Measurements from ENCODE around the gene RSF1. TPM values are rescaled to one million over a fixed set of nuclear protein-coding genes. Genes with fewer than 3 reads are reported as not detected.

The RSF1 gene, protein sequence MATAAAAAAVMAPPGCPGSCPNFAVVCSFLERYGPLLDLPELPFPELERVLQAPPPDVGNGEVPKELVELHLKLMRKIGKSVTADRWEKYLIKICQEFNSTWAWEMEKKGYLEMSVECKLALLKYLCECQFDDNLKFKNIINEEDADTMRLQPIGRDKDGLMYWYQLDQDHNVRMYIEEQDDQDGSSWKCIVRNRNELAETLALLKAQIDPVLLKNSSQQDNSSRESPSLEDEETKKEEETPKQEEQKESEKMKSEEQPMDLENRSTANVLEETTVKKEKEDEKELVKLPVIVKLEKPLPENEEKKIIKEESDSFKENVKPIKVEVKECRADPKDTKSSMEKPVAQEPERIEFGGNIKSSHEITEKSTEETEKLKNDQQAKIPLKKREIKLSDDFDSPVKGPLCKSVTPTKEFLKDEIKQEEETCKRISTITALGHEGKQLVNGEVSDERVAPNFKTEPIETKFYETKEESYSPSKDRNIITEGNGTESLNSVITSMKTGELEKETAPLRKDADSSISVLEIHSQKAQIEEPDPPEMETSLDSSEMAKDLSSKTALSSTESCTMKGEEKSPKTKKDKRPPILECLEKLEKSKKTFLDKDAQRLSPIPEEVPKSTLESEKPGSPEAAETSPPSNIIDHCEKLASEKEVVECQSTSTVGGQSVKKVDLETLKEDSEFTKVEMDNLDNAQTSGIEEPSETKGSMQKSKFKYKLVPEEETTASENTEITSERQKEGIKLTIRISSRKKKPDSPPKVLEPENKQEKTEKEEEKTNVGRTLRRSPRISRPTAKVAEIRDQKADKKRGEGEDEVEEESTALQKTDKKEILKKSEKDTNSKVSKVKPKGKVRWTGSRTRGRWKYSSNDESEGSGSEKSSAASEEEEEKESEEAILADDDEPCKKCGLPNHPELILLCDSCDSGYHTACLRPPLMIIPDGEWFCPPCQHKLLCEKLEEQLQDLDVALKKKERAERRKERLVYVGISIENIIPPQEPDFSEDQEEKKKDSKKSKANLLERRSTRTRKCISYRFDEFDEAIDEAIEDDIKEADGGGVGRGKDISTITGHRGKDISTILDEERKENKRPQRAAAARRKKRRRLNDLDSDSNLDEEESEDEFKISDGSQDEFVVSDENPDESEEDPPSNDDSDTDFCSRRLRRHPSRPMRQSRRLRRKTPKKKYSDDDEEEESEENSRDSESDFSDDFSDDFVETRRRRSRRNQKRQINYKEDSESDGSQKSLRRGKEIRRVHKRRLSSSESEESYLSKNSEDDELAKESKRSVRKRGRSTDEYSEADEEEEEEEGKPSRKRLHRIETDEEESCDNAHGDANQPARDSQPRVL (N-terminal part only)
- total RNA-seq (2021; ENCODE audit: unreplicated experiment) (43.1 TPM), Bru-seq, nascent RNA (percentile 88 among the genes with signal in this experiment), BruChase-seq, experiment 1, labeled RNA remaining after a 6-hour chase (percentile 83 among the genes with signal in this experiment), BruChase-seq, experiment 2, labeled RNA remaining after a 2-hour chase (percentile 85 among the genes with signal in this experiment)
- 25.9 and 35.7 TPM in 2 replicates for polyA plus RNA-seq (2012)
- long read RNA-seq, transcript RSF1-206 (6 exons, 2,107 nt): major isoform, 19 of 62 reads
- long read RNA-seq, transcript RSF1-208 (2 exons, 520 nt): minor isoform, 5 of 62 reads
- long read RNA-seq, partial matches to known transcripts: 23 of 62 reads
- long read RNA-seq, other reads (novel, unspliced or antisense): 15 of 62 reads

GRCh38 chr11:77820565-77821348 lies at the start of gene RSF1, which contains the start of gene AAMDC:
TSS of gene RSF1 (minus strand) at chr11:77820722. CDS start at chr11:77820714, 8 bp downstream.
TSS of gene AAMDC (plus strand) at chr11:77821144. CDS start at chr11:77842497, 21,353 bp downstream.
- BruUV-seq (replicated peaks): no TSS peak
- TF ChIP-seq EZH2phosphoT487 (IDR thresholded peaks at IDR 0.05; ENCODE audit: borderline replicate concordance) (no peak), FOSL1 (IDR thresholded peaks at IDR 0.05; ENCODE audit: low read depth) (no peak), REST (IDR thresholded peaks at IDR 0.05; ENCODE audit: low read depth) (no peak), CBX3 (IDR thresholded peaks at IDR 0.05; ENCODE audit: low read depth) (peak; percentile 91), RAD21 (IDR thresholded peaks at IDR 0.05; ENCODE audit: low read depth) (peak; percentile 59), ZFX (IDR thresholded peaks at IDR 0.05) (peak; percentile 35; the same call in 1 of the 2 replicates), YY1 (IDR thresholded peaks at IDR 0.05; ENCODE audit: extremely low read depth, insufficient replicate concordance, low read depth, low read length) (peak; percentile 97), SP1 (IDR thresholded peaks at IDR 0.05; ENCODE audit: low read depth) (peak; percentile 89), POLR2AphosphoS5 (IDR thresholded peaks at IDR 0.05; ENCODE audit: low read depth, low read length) (peak; percentile 78), SRF (IDR thresholded peaks at IDR 0.05; ENCODE audit: low read depth) (no peak), EGR1 (IDR thresholded peaks at IDR 0.05; ENCODE audit: low read depth) (peak; percentile 67), CEBPB (IDR thresholded peaks at IDR 0.05; ENCODE audit: low read depth) (no peak)
- TF ChIP-seq, protein P1, sequence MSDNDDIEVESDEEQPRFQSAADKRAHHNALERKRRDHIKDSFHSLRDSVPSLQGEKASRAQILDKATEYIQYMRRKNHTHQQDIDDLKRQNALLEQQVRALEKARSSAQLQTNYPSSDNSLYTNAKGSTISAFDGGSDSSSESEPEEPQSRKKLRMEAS (IDR thresholded peaks at IDR 0.05): peak; percentile 96

More at GRCh38 chr11:77820565-77821348, at the start of gene RSF1, which contains the start of gene AAMDC:
- Histone ChIP-seq H3K27ac (ENCODE audit: low read depth, low read length) (peak within 1 kb of the TSS; percentile 90), H3K9ac (ENCODE audit: low read length) (peak within 1 kb of the TSS; percentile 82), H3K4me2 (ENCODE audit: low read length) (peak within 1 kb of the TSS; percentile 81), H3K9me2 (ENCODE audit: insufficient read depth) (no peaks in the 10 kb centered on the region), H3K79me2 (ENCODE audit: insufficient read depth, low read length) (peaks cover 48% of the 10 kb centered on the region), H2AFZ (ENCODE audit: low read depth, low read length, poor library complexity, severe bottlenecking) (peak within 1 kb of the TSS; percentile 81), H3K36me3 (ENCODE audit: control insufficient read depth in 1 of 2, insufficient read depth in 2 of 2, low read length in 2 of 2) (no peaks in the 10 kb centered on the region), H3K9me3 (ENCODE audit: control insufficient read depth in 1 of 2, insufficient read depth in 1 of 2, low read depth in 1 of 2, low read length in 2 of 2) (no peaks in the 10 kb centered on the region), H3K4me3 (replicated peaks in 1 of 2; ENCODE audit: low read depth in 1 of 2, low read length in 2 of 2) (peak within 1 kb of the TSS; percentile 78 to 91), H3K27me3 (ENCODE audit: insufficient read depth, low read length) (no peaks in the 10 kb centered on the region), H4K20me1 (ENCODE audit: insufficient read depth) (no peaks in the 10 kb centered on the region; the same call in 1 of the 2 replicates), H3K4me1 (ENCODE audit: control insufficient read depth in 1 of 2, insufficient read depth in 2 of 2, low read length in 2 of 2) (peaks cover 5 to 13% of the 10 kb centered on the region in 2 experiments; a peak in 3 of 4 replicates)
- CTCF ChIA-PET: no interaction called here
- DNase-seq (ENCODE audit: low read depth, low spot score) (peak; percentile 96), ATAC-seq (peak; percentile 85)
- RAD21 ChIA-PET (ENCODE audit: low non-redundant PET in 1 of 2, low total read pairs in 2 of 2, uncharacterized antibody in 2 of 2, unreplicated experiment in 2 of 2): no interaction called here
- intact Hi-C loops (cut with micrococcal nuclease): loop anchor here (1.0 to 5.0 kb wide), 2 partner anchors 175 to 227 kb away; no protein-coding TSS in a partner anchor
- POLR2A ChIA-PET: interaction anchor here (1.2 kb wide), 1 partner anchor 174 kb away, joined by 3 read pairs; the partner anchor contains the start of gene INTS4

Data from HCT116 (cell line).